Measurements from ENCODE around the gene UIMC1.

Gene UIMC1

GRCh38 chr5:176952531-176953193 lies 53.9 kb downstream of the UIMC1 start:
- DNase-seq = no peak

- DNase-seq = no peak
These were observed 58.1 kb downstream of the UIMC1 start for GRCh38 chr5:176948458-176948857.

- no peak for DNase-seq
These were observed 58.7 kb downstream of the UIMC1 start for GRCh38 chr5:176947847-176948246.

GRCh38 chr5:176944268-176944667 lies 62.3 kb downstream of the UIMC1 start:
- DNase-seq = no peak

- no peak for DNase-seq
These were observed 62.8 kb downstream of the UIMC1 start for GRCh38 chr5:176943816-176944215.

- DNase-seq = no peak
These were observed 64.6 kb downstream of the UIMC1 start for GRCh38 chr5:176941951-176942350.

- no peak for DNase-seq
These were observed 68.1 kb downstream of the UIMC1 start for GRCh38 chr5:176938472-176938871.

- no peak for DNase-seq
These were observed 71.6 kb downstream of the UIMC1 start for GRCh38 chr5:176935017-176935416.

- no peak for DNase-seq
These were observed 72.2 kb downstream of the UIMC1 start for GRCh38 chr5:176934309-176934930.

- no peak for DNase-seq
These were observed 76.9 kb downstream of the UIMC1 start for GRCh38 chr5:176929654-176930053.

GRCh38 chr5:176927562-176927961 lies 79.0 kb downstream of the UIMC1 start:
- DNase-seq = no peak

- no peak for DNase-seq
These were observed 83.8 kb downstream of the UIMC1 start for GRCh38 chr5:176922817-176923216.

GRCh38 chr5:176921714-176922113 lies 84.9 kb downstream of the UIMC1 start:
- no peak for DNase-seq

- no peak for DNase-seq
These were observed 88.0 kb downstream of the UIMC1 start for GRCh38 chr5:176918613-176919012.

GRCh38 chr5:176916337-176916736 lies 90.2 kb downstream of the UIMC1 start:
- DNase-seq = no peak

- DNase-seq = no peak
These were observed 90.7 kb downstream of the UIMC1 start for GRCh38 chr5:176915906-176916305.

GRCh38 chr5:176912115-176912514 lies 94.5 kb downstream of the UIMC1 start:
- no peak for DNase-seq

- no peak for DNase-seq
These were observed 97.8 kb downstream of the UIMC1 start for GRCh38 chr5:176908675-176909368.

- no peak for DNase-seq
These were observed 99.8 kb downstream of the UIMC1 start for GRCh38 chr5:176906796-176907195.

- DNase-seq = no peak
These were observed 100.5 kb downstream of the UIMC1 start for GRCh38 chr5:176906126-176906525.

- no peak for DNase-seq
These were observed 102.3 kb downstream of the UIMC1 start for GRCh38 chr5:176904276-176904675.

GRCh38 chr5:176902911-176903664 lies 103.5 kb downstream of the UIMC1 start:
- DNase-seq = no peak

- DNase-seq = no peak
These were observed 104.3 kb downstream of the UIMC1 start for GRCh38 chr5:176902102-176902814.

Data from DMS 273 treated with DMSO at 0.1 percent for 48 hours (cell line).